ENCODE results near the gene WDR33.
A peak's percentile ranks its signal among the peaks of the same experiment; 100 is the strongest.

WDR33 gene

DNA sequence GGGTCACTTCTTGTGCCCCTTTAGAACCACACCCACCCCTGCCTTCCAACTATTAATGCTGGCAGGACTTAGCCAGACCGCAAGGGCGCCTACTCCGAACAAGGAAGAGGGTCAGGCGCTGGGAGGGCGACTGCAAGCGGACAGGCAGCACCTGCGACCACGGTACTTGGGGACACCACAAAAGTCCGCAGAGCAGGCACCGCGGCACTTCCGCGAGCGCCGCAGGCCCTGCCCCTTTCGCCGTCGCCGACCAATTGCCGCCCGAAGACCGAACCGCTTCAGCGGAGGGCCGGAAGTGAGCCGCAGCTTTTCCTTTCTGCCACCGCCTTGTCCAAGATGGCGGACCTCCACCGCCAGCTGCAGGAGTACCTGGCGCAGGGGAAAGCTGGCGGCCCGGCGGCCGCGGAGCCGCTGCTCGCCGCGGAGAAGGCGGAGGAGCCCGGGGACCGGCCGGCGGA lies 109.7 kb downstream of the WDR33 start, which contains the start of gene SFT2D3:
Gene SFT2D3 (plus strand): TSS at position 305 of the 458 bp plus-strand sequence. CDS start 32 bp downstream, at position 337.
- H3K27ac ChIP-seq: peak within 1 kb of the TSS; percentile 92
- peak; percentile 56 for DNase-seq (ENCODE audit: low read depth, low spot score)

- peak overlapping the region; percentile 92 for H3K27ac ChIP-seq
- DNase-seq (ENCODE audit: low read depth, low spot score): peak; percentile 24
Measured at GRCh38 chr2:127700527-127701192, 110.3 kb downstream of the WDR33 start.

DNA sequence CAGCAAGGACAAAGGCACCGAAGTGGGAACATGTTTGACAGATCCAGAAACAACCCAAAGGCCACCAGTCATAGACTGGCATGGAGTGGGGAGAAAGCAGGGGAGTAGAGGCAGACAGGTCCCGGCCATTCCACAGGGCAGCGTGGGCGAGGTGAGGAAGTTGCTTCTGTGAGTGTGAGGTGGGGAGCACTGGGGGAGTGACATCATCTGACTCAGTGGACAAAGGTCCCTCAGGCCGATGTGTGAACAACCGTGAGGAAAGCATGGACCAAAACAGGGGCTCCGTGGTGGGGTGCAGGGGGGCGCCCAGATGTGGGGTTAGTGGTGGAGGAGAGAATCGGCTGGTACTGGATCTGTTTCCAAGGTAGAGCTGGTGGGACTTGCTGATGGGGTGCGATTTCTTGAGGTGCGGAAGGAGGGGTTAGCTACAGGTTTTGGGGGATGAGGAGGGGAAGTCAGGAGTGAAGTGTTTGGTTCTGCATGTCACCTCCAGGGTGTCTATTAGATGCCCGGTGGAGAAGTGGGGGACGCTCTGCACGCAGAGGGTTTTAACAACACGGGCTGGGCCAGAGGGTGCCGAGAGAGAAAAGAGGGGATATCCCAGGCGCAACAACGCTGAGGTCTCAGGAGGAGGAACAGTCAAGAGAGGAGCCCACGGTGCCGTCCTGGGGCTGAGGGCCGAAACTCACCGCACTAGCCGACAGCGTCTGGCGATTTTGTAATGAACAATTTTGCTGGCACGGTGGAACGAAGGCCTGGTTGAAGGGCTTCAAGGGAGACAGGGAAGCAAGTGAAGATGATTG lies 112.2 kb downstream of the WDR33 start:
- H3K27ac ChIP-seq: no peak overlapping the region

GRCh38 chr2:127697482-127698180 lies 113.3 kb downstream of the WDR33 start:
- no peak for DNase-seq (ENCODE audit: low read depth, low spot score)
- H3K27ac ChIP-seq: no peak overlapping the region

More for the DNA sequence above, 112.2 kb downstream of the WDR33 start:
- no peak for DNase-seq (ENCODE audit: low read depth, low spot score)

DNA sequence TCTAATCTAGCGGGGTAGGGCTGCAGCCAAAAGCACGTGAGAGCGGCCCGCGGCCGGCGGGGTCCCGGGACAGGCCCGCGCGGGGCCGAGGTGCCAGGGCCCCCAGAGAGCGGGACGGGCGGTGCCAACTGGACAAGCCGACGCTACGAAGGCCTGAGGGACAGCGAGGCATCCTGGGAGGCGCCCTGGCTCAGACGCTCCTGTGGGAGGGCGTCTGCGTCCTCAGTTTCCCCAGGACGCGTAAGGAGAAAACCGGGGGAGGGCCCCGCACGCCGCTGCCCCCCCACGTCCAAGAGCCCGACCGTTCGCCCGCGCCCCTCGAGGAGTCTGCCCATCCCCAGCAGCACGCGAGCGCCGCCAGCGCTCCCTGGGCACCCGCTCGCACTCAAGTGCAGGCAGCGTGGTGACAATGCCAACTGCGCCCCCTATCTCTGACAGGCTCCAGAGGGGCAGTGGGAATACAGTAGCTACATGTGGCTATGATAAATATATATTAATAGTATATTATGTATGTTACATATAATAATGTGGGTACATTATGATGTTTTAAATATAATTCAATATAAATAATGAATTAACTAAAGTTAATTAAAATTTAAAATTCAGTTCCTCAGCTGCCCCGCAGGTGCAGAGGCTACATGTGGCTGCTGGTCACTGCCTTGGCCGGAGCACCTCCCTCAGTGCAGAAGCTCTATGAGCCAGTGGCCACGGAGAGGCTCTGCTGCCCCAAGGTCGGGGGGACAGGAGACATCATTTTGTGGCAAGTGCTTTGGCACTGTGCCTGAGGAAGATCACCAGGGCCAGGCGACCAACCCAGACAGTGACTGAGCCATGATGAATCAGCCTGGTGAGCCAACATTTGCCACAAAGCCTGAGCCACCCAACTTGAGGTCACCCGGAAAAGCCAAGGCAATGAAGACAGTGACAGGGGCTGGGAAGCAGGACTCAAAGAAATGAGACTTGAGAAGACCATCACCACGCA lies 115.2 kb downstream of the WDR33 start:
- no peak overlapping the region for H3K27ac ChIP-seq
- DNase-seq (ENCODE audit: low read depth, low spot score): no peak

- H3K27ac ChIP-seq: no peak overlapping the region
Measured at GRCh38 chr2:127694986-127695385, 116.0 kb downstream of the WDR33 start.

DNA sequence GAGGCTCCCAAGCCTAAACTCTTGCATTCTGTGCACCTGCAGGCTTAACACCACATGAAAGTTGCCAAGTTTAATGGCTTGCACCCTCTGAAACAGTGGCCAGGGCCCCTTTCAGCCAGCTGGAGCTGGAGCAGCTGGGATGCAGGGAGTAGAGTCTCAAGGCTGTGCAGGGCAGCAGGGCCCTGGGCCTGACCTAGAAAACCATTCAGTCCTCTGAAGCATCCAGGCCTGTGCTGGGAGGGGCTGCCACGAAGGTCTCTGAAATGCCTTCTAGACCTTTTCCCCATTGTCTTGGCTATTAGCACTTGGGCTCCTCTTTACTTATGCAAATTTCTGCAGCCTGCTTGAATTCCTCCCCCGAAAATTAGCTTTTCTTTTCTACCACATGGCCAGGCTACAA lies 120.3 kb downstream of the WDR33 start:
- H3K27ac ChIP-seq: no peak overlapping the region
- no peak for DNase-seq (ENCODE audit: low read depth, low spot score)

More at GRCh38 chr2:127694986-127695385, 116.0 kb downstream of the WDR33 start:
- DNase-seq (ENCODE audit: low read depth, low spot score): no peak

DNA sequence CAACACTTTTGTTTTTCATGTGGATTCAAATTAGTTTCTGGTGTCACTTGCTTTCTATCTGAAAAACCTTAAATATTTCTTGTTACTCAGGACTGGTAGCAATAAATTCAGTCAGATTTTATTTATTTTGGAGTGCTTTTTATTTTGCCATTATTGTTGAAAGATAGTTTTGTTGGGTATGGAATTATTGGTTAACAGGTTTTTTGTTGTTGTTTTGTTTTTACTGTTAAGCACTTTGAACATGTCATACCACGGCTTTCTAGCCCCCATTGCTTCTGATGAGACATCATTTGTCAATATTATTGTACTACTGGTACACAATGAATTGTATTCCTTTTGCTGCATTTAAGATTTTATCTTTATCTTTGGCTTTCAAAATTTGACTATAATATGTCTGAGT lies 122.6 kb downstream of the WDR33 start:
- no peak overlapping the region for H3K27ac ChIP-seq
- no peak for DNase-seq (ENCODE audit: low read depth, low spot score)

DNA sequence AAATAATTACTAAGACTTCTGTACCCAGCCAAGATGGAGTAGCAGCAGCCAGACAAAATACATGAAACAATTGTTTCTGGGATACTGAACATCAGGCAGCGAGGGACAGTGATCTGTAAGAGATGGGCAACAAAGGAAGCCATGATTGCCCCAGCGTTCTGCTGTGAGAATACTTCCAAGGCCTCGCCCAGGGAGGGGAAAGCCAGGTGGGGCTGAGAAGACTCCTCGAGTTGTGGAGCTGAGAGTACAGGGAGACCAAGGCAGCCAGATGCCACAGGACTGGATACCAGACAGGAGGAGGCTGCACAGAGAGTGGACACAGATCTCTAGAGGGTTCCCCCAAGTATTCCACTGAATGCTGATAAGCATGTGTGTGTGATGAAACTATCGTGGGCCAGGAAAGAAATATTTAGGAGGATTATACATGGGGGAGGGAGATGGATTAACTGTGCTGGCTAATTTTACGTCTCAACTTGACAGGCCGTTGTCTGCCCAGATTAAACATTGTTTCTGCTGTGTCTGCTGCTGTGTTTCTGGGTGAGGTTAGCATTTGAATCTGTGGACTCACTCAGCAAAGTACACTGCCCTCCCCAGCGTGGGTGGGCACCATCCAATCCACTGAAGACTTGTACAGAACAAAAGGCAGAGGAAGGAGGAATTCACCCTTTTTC lies 125.4 kb downstream of the WDR33 start:
- H3K27ac ChIP-seq: no peak overlapping the region
- DNase-seq (ENCODE audit: low read depth, low spot score): no peak

GRCh38 chr2:127683757-127684156 lies 127.2 kb downstream of the WDR33 start:
- H3K27ac ChIP-seq: no peak overlapping the region
- DNase-seq (ENCODE audit: low read depth, low spot score): no peak

DNA sequence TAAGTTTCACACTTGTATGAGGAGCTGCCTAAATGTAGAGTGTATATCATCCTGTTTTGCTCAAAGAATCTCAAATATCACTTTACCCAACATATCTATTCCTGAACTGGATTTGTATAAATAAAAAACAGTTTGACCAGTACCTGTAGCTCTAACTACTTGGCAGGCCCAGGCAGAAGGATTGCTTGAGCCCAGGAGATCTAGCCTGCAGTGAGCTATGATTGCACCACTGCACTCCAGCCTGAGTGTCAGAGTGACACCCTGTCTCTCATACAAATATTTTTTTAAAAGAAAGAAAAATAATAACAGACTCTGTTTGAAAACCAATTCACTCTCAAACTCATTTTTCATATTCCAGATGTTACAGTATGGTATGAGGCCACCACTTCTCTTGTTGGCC lies 127.9 kb downstream of the WDR33 start:
- DNase-seq (ENCODE audit: low read depth, low spot score): no peak
- H3K27ac ChIP-seq: no peak overlapping the region

- DNase-seq (ENCODE audit: low read depth, low spot score): no peak
Measured at GRCh38 chr2:127681976-127682857, 128.8 kb downstream of the WDR33 start.

GRCh38 chr2:127681288-127681804 lies 129.6 kb downstream of the WDR33 start:
- H3K27ac ChIP-seq: no peak overlapping the region
- no peak for DNase-seq (ENCODE audit: low read depth, low spot score)

More at GRCh38 chr2:127681976-127682857, 128.8 kb downstream of the WDR33 start:
- no peak overlapping the region for H3K27ac ChIP-seq

DNA sequence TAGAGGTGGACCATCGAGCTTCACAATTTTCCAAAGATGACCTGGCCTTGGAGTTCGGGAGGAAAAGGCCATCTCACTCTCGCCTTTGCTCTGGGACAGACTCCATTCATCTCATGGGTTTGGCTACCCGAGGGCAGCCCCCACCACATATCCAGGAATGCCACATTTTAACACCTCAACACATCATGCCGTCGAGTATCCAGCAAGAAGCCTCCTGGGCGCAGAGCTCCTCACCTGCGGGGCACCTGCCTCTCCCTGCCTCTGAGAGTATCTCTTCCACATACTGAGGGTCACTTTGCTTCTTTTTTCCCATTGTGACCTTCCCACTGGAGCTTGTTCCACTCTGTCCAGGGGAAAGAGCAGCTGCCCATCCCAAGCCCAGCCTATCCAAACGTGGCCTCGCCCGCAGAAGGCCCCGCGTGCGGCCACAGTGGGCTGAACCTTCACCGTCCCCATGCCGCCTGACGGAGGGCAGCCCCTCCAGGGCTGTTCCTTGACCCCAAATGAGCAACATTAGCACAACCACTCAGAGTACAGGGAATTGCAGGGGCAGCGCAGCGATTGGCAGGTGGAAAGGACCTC lies 130.2 kb downstream of the WDR33 start:
- no peak for DNase-seq (ENCODE audit: low read depth, low spot score)
- H3K27ac ChIP-seq: no peak overlapping the region

- DNase-seq (ENCODE audit: low read depth, low spot score): no peak
- no peak overlapping the region for H3K27ac ChIP-seq
Measured at GRCh38 chr2:127679680-127680361, 131.2 kb downstream of the WDR33 start.

GRCh38 chr2:127678991-127679390 lies 132.0 kb downstream of the WDR33 start:
- no peak overlapping the region for H3K27ac ChIP-seq
- no peak for DNase-seq (ENCODE audit: low read depth, low spot score)

DNA sequence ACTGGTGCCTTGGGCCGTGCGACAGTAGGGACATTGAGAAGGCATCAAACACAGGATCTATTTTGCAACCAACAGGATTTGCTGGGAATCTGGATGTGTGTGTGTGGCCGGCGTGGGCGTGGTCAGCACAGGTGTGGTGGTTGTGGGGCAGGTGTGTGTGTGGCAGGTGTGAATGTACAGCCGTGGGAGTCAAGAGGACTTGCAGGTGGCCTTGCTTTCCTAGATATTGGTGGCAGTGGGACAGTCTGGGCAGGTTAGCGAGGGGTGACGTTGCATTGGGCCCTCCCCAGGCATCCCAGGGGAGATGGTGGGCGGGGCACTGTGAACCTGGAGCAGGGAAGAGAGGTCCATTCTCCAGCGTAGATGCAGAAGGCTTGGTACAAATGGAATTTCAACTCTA lies 132.4 kb downstream of the WDR33 start:
- no peak overlapping the region for H3K27ac ChIP-seq
- no peak for DNase-seq (ENCODE audit: low read depth, low spot score)

Measured in epithelial cell of prostate (primary cell).